Common myeloid progenitor, CD34-positive (primary cell): ENCODE measurements around the gene SMPDL3B.

Source experiments
- CTCF ChIA-PET: fragments of 350-600 bp; sonication (Branson Sonifier 250); formaldehyde crosslinking; loops from one replicate; lab custom pipeline; 2021; ENCODE audit warnings: antibody characterized with exemption; lab: Charles Lee
- POLR2A ChIA-PET: fragments of 350-600 bp; sonication (Branson Sonifier 250); formaldehyde crosslinking; loops from one replicate; lab custom pipeline; 2021; ENCODE audit warnings: antibody characterized with exemption; lab: Charles Lee
- DNase-seq, 3 donors: peaks; one replicate each; pipeline versions ENCODE4 v3.0.0 to v3.0.0-alpha.2; 2013
- H3K27ac ChIP-seq, 2 experiments: 1 replicate in 1 of 2; 2 replicates in 1 of 2; pipeline ENCODE4 v1.7.0; 2013; ENCODE audit warnings: inconsistent platforms in 2 of 2, low read length in 2 of 2, mild to moderate bottlenecking in 2 of 2, low read depth in 1 of 2, moderate library complexity in 1 of 2; ENCODE audit not compliant: severe bottlenecking in 2 of 2, insufficient read depth in 1 of 2, poor library complexity in 1 of 2
- H3K27me3 ChIP-seq, 5 experiments: replicated peaks in 2 of 5; 1 replicate in 3 of 5; 2 replicates in 2 of 5; pipeline versions ENCODE4 v1.6.1 to v1.7.0; 2013; ENCODE audit warnings: low read length in 4 of 5, mild to moderate bottlenecking in 2 of 5, moderate library complexity in 2 of 5, inconsistent platforms in 1 of 5; ENCODE audit not compliant: insufficient read depth in 5 of 5, control insufficient read depth in 4 of 5
- H3K36me3 ChIP-seq, 4 experiments: 1 replicate in 2 of 4; 2 replicates in 2 of 4; pipeline versions ENCODE4 v1.6.1 to v1.7.0; 2013; ENCODE audit warnings: low read length in 3 of 4, control low read depth in 1 of 4, mild to moderate bottlenecking in 1 of 4; ENCODE audit not compliant: control insufficient read depth in 4 of 4, insufficient read depth in 4 of 4
- H3K4me1 ChIP-seq, 4 experiments: 1 replicate in 3 of 4; 2 replicates in 1 of 4; pipeline versions ENCODE4 v1.6.1 to v1.7.1; 2013; ENCODE audit warnings: low read length in 3 of 4, mild to moderate bottlenecking in 3 of 4, control low read depth in 1 of 4, inconsistent platforms in 1 of 4, moderate library complexity in 1 of 4; ENCODE audit not compliant: control insufficient read depth in 4 of 4, insufficient read depth in 4 of 4; ENCODE audit errors: control extremely low read depth in 1 of 4
- H3K4me3 ChIP-seq, 7 experiments: 1 replicate in 4 of 7; 2 replicates in 3 of 7; pipeline versions ENCODE4 v1.5.1 to v1.7.0; 2013; ENCODE audit warnings: mild to moderate bottlenecking in 7 of 7, low read length in 6 of 7, moderate library complexity in 6 of 7, inconsistent platforms in 2 of 7, low read depth in 2 of 7, control low read depth in 1 of 7; ENCODE audit not compliant: insufficient read depth in 4 of 7, control insufficient read depth in 1 of 7; ENCODE audit errors: extremely low read depth in 1 of 7
- H3K9me3 ChIP-seq, 5 experiments: 1 replicate in 4 of 5; 2 replicates in 1 of 5; pipeline versions ENCODE4 v1.6.1 to v1.7.1; 2013; ENCODE audit warnings: low read length in 4 of 5, mild to moderate bottlenecking in 2 of 5, inconsistent platforms in 1 of 5, low read depth in 1 of 5, moderate library complexity in 1 of 5; ENCODE audit not compliant: control insufficient read depth in 4 of 5, insufficient read depth in 2 of 5; ENCODE audit errors: control extremely low read depth in 1 of 5
- WGBS: methylation state at CpG from one replicate; pipeline ENCODE4 v1.1.5; 2013; ENCODE audit not compliant: insufficient coverage; 5-methylcytosine and 5-hydroxymethylcytosine counted together

The SMPDL3B gene

DNA sequence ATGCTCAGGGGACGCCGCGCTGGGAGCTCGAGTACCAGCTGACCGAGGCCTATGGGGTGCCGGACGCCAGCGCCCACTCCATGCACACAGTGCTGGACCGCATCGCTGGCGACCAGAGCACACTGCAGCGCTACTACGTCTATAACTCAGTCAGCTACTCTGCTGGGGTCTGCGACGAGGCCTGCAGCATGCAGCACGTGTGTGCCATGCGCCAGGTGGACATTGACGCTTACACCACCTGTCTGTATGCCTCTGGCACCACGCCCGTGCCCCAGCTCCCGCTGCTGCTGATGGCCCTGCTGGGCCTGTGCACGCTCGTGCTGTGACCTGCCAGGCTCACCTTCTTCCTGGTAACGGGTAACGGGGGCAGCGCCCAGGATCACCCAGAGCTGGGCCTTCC, 23.7 kb downstream of the SMPDL3B start:
- peaks cover 2 to 28% (median 23%) of the 10 kb centered on the region in 4 experiments for H3K4me1 ChIP-seq
- CTCF ChIA-PET = interaction anchor here (0.9 to 7.9 kb wide), 7 partner anchors 10 to 194 kb away, joined by 3 to 40 read pairs (median 5); no protein-coding TSS in a partner anchor
- H3K27me3 ChIP-seq = no peaks in the 10 kb centered on the region
- peaks cover 0 to 5% (median 4%) of the 10 kb centered on the region in 4 experiments for H3K36me3 ChIP-seq
- WGBS = 99% methylated on average over 23 of the region's 26 CpGs
- H3K27ac ChIP-seq = no peak overlapping the region
- DNase-seq = no peak
- peak overlapping the region in 1 of 7 experiments; percentile 4 for H3K4me3 ChIP-seq
- no peaks in the 10 kb centered on the region for H3K9me3 ChIP-seq
- POLR2A ChIA-PET = no interaction called here

GRCh38 chr1:27959792-27960603, 25.2 kb downstream of the SMPDL3B start, which contains the start of gene XKR8:
TSS of gene XKR8 (plus strand) at chr1:27959973. CDS start at chr1:27960070, 97 bp downstream.
- Histone ChIP-seq H3K4me1 (peaks cover 2 to 36% (median 23%) of the 10 kb centered on the region in 4 experiments), H3K4me3 (peak within 1 kb of the TSS; percentile 49 to 93 (median 82)), H3K27ac (peak within 1 kb of the TSS; percentile 46 to 83), H3K9me3 (no peaks in the 10 kb centered on the region), H3K27me3 (no peaks in the 10 kb centered on the region), H3K36me3 (peaks cover 0 to 19% (median 13%) of the 10 kb centered on the region in 4 experiments)
- CTCF ChIA-PET = interaction anchor here (1.0 to 7.9 kb wide), 6 partner anchors 9 to 28 kb away, joined by 3 to 40 read pairs (median 6); no protein-coding TSS in a partner anchor
- DNase-seq = peak; percentile 82 to 91 (median 91)
- POLR2A ChIA-PET = no interaction called here
- under 1% methylated on average over 62 of the region's 68 CpGs for WGBS

DNA sequence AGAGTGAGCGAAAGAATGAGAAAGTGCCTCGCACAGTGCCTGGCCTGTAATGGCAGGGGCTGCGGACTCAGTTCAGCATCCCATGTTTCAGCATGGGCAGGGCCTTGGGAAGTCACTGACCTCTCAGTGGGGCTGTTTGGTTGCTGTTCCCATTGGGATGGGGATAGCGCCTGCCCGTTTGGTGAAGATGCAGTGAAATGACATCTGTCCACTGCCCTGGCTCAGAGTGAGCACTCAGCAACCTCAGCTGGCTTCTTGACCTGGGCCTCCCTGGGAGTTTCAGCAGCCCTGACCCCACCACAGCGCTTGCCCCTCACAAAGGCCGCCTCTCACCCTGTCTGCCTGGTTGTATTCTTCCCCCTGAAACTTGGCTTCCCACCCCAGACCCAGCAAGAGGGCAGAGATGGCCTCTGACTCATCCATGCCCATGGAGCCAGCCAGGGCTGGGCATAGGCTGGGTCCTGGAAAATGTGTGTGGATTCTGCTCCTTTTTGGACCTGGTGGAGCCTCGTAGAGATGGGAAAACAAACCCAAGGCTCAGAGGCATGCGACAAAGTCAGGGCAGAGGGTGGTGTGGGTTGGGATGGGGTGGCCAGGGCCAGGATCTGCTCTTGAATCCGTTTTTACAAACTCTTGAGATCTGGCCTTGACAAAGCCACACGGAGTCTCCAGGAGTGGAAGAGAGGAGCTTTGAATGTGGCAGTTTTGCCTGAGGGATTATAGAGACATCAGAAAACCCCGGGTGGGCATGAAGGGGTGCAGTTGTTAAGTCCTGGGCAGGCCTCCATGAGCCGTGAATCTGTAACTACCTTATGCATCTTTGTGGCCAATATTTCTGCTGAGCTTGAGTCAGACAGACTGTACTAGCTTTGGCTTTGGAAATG, 26.2 kb downstream of the SMPDL3B start:
- H3K27me3 ChIP-seq = no peaks in the 10 kb centered on the region
- ChIA-PET POLR2A (no interaction called here), CTCF (interaction anchor here (0.6 to 7.9 kb wide), 7 partner anchors 10 to 32 kb away, joined by 3 to 40 read pairs (median 3); no protein-coding TSS in a partner anchor)
- H3K9me3 ChIP-seq = no peaks in the 10 kb centered on the region
- H3K27ac ChIP-seq = no peak overlapping the region
- peak overlapping the region; percentile 49 to 93 (median 82) for H3K4me3 ChIP-seq
- peaks cover 0 to 27% (median 16%) of the 10 kb centered on the region in 4 experiments for H3K36me3 ChIP-seq
- 87% methylated on average over 13 of the region's 13 CpGs for WGBS
- H3K4me1 ChIP-seq = peaks cover 2 to 36% (median 23%) of the 10 kb centered on the region in 4 experiments
- DNase-seq = no peak

DNA sequence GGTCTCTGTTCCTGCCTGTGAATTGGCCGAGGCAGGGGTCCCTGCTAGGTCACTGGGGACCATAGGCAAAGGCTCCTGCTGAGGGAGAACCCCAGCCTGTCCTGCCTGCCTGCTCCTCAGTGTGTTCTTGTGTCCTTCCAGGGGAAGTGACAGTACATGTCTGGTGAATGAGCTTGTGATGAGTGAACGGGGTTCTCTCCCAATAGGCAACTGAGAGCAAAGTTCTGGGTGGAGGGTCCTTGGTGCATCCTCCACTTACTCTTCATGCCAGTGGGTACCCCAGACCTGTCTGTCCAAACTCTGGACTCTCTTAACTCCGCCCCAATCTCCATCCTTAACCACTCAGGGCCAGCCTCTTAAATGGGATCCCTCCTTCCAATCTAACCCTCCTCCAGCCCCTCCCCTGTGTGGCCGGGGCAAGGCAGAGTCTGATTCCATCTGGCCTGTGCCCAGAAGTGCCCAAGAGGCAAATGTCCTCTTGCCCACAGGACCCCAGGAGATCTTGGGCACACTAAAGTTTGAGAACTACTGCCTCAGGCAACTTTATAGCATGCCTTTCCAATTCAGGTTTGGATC, 26.9 kb downstream of the SMPDL3B start:
- ChIA-PET POLR2A (no interaction called here), CTCF (interaction anchor here (0.6 to 7.9 kb wide), 7 partner anchors 11 to 31 kb away, joined by 3 to 40 read pairs (median 3); no protein-coding TSS in a partner anchor)
- no peaks in the 10 kb centered on the region for H3K27me3 ChIP-seq
- H3K4me1 ChIP-seq = peaks cover 2 to 36% (median 23%) of the 10 kb centered on the region in 4 experiments
- H3K9me3 ChIP-seq = no peaks in the 10 kb centered on the region
- peaks cover 0 to 35% (median 20%) of the 10 kb centered on the region in 4 experiments for H3K36me3 ChIP-seq
- DNase-seq = no peak
- WGBS = 82% methylated on average over 3 of the region's 4 CpGs
- H3K27ac ChIP-seq = no peak overlapping the region
- H3K4me3 ChIP-seq = no peak overlapping the region

DNA sequence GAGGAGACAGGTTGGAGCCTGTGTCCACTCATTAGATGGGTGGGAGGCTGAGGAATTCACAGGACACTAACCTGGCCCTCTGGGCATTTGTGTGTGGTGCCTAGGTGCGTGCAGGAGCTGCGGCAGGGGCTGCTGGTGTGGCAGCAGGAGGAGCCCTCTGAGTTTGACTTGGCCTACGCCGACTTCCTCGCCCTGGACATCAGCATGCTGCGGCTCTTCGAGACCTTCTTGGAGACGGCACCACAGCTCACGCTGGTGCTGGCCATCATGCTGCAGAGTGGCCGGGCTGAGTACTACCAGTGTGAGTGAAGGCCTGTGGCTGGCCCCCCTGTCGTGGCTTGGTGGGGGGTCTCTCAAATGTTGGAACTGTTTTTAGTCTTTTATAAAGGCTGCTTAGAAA, 28.6 kb downstream of the SMPDL3B start:
- no peaks in the 10 kb centered on the region for H3K27me3 ChIP-seq
- 98% methylated on average over 11 of the region's 11 CpGs for WGBS
- POLR2A ChIA-PET = no interaction called here
- H3K36me3 ChIP-seq = peaks cover 2 to 49% (median 33%) of the 10 kb centered on the region in 4 experiments
- CTCF ChIA-PET = interaction anchor here (1.2 to 7.9 kb wide), 3 partner anchors 9 to 25 kb away, joined by 3 to 40 read pairs (median 3); no protein-coding TSS in a partner anchor
- no peaks in the 10 kb centered on the region for H3K9me3 ChIP-seq
- H3K4me1 ChIP-seq = peaks cover 2 to 36% (median 23%) of the 10 kb centered on the region in 4 experiments
- DNase-seq = no peak
- H3K4me3 ChIP-seq = no peak overlapping the region
- H3K27ac ChIP-seq = no peak overlapping the region

DNA sequence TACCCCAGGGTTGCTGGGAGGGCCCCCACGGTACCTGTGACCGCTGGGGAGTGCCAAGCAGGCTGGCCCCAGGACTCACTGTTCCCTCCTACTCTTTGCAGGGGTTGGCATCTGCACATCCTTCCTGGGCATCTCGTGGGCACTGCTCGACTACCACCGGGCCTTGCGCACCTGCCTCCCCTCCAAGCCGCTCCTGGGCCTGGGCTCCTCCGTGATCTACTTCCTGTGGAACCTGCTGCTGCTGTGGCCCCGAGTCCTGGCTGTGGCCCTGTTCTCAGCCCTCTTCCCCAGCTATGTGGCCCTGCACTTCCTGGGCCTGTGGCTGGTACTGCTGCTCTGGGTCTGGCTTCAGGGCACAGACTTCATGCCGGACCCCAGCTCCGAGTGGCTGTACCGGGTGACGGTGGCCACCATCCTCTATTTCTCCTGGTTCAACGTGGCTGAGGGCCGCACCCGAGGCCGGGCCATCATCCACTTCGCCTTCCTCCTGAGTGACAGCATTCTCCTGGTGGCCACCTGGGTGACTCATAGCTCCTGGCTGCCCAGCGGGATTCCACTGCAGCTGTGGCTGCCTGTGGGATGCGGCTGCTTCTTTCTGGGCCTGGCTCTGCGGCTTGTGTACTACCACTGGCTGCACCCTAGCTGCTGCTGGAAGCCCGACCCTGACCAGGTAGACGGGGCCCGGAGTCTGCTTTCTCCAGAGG, 31.8 kb downstream of the SMPDL3B start:
- H3K27me3 ChIP-seq = no peaks in the 10 kb centered on the region
- WGBS = 98% methylated on average over 24 of the region's 24 CpGs
- H3K27ac ChIP-seq = no peak overlapping the region
- peaks cover 0 to 14% (median 2%) of the 10 kb centered on the region in 4 experiments for H3K4me1 ChIP-seq
- DNase-seq = no peak
- CTCF ChIA-PET = interaction anchor here (1.2 kb wide), 1 partner anchor 14 kb away, joined by 3 read pairs; no protein-coding TSS in a partner anchor
- H3K4me3 ChIP-seq = no peak overlapping the region
- H3K36me3 ChIP-seq = peaks cover 2 to 57% (median 41%) of the 10 kb centered on the region in 4 experiments
- POLR2A ChIA-PET = no interaction called here
- no peaks in the 10 kb centered on the region for H3K9me3 ChIP-seq
